IMR-90 (cell line): ENCODE results near the gene INO80D. TPM values are rescaled to one million over a fixed set of nuclear protein-coding genes. Genes with fewer than 3 reads are reported as not detected.

Experiments
- ATAC-seq: fragments of 200-7000 bp; cut with Tn5 transposase; 2 replicates; pipeline ENCODE4 v1.9.1; 2020; ENCODE audit warnings: low read depth, mild to moderate bottlenecking, moderate library complexity
- BruUV-seq: library from RNA; stranded (reverse); fragments of 400-500 nt; replicated peaks from 2 replicates; lab custom pipeline; 2021; lab: Mats Ljungman, UMichigan
- CTCF ChIA-PET: fragments of 300-600 bp; formaldehyde crosslinking; extraction: SDS; loops from one replicate; lab custom pipeline; 2021; ENCODE audit warnings: antibody characterized with exemption; lab: Yijun Ruan, JAX
- POLR2A ChIA-PET: fragments of 300-600 bp; sonication (Branson Sonifier 250); formaldehyde crosslinking; loops from one replicate; lab custom pipeline; 2022; ENCODE audit warnings: antibody characterized with exemption; ENCODE audit not compliant: unreplicated experiment; lab: Charles Lee
- DNase-seq: peaks from one replicate; pipeline ENCODE4 v3.0.0; 2013
- H2AFZ ChIP-seq: replicated peaks from 2 replicates; pipeline ENCODE3; 2013; ENCODE audit warnings: low read length, mild to moderate bottlenecking; ENCODE audit not compliant: poor library complexity
- H2AK5ac ChIP-seq: 2 replicates; pipeline ENCODE4 v1.6.1; 2013; ENCODE audit warnings: low read depth, low read length, inconsistent platforms
- H2AK9ac ChIP-seq: replicated peaks from 2 replicates; pipeline ENCODE3; 2013; ENCODE audit warnings: mild to moderate bottlenecking, low read depth, low read length, moderate library complexity; ENCODE audit not compliant: poor library complexity
- H2BK120ac ChIP-seq: 2 replicates; pipeline ENCODE4 v1.6.1; 2013; ENCODE audit warnings: low read depth, low read length, inconsistent platforms
- H2BK15ac ChIP-seq: 3 replicates; pipeline ENCODE4 v1.6.1; 2013; ENCODE audit warnings: low read depth, low read length, inconsistent platforms
- H2BK20ac ChIP-seq: 2 replicates; pipeline ENCODE4 v1.6.1; 2013; ENCODE audit warnings: low read depth, mild to moderate bottlenecking, inconsistent platforms, low read length, moderate library complexity
- H2BK5ac ChIP-seq: 2 replicates; pipeline ENCODE4 v1.6.1; 2013; ENCODE audit warnings: mild to moderate bottlenecking, low read depth, low read length, inconsistent platforms; ENCODE audit not compliant: poor library complexity, severe bottlenecking
- H3K14ac ChIP-seq: replicated peaks from 2 replicates; pipeline ENCODE4 v1.6.1; 2013; ENCODE audit warnings: low read depth, low read length, inconsistent platforms
- H3K18ac ChIP-seq: 2 replicates; pipeline ENCODE4 v1.6.1; 2013; ENCODE audit warnings: low read depth, low read length, control low read depth
- H3K23ac ChIP-seq: 2 replicates; pipeline ENCODE4 v1.6.1; 2013; ENCODE audit warnings: low read depth, low read length, inconsistent platforms
- H3K27ac ChIP-seq: 2 replicates; pipeline ENCODE4 v1.5.1; 2013; ENCODE audit warnings: mild to moderate bottlenecking, control low read depth, low read length; ENCODE audit not compliant: insufficient read depth
- H3K27me3 ChIP-seq: 2 replicates; pipeline ENCODE4 v1.6.1; 2013; ENCODE audit warnings: low read length; ENCODE audit not compliant: control insufficient read depth, insufficient read depth
- H3K36me3 ChIP-seq: 2 replicates; pipeline ENCODE4 v1.6.1; 2013; ENCODE audit warnings: low read length, mixed read lengths; ENCODE audit not compliant: control insufficient read depth, insufficient read depth
- H3K4ac ChIP-seq: 2 replicates; pipeline ENCODE4 v1.6.1; 2013; ENCODE audit warnings: low read depth, low read length, inconsistent platforms
- H3K4me1 ChIP-seq: 2 replicates; pipeline ENCODE4 v1.6.1; 2013; ENCODE audit warnings: low read length, mixed read lengths; ENCODE audit not compliant: control insufficient read depth, insufficient read depth
- H3K4me2 ChIP-seq: 2 replicates; pipeline ENCODE4 v1.6.1; 2013; ENCODE audit warnings: low read depth, mild to moderate bottlenecking, control low read depth, low read length, moderate library complexity
- H3K4me3 ChIP-seq: 2 replicates; pipeline ENCODE4 v1.5.1; 2013; ENCODE audit warnings: low read depth, mild to moderate bottlenecking, control low read depth, low read length, moderate library complexity; ENCODE audit not compliant: insufficient read depth
- H3K56ac ChIP-seq: 2 replicates; pipeline ENCODE4 v1.6.1; 2013; ENCODE audit warnings: low read length, inconsistent platforms; ENCODE audit not compliant: insufficient read depth; ENCODE audit errors: extremely low read depth
- H3K79me1 ChIP-seq, 2 experiments: 2 replicates each; pipeline ENCODE4 v1.6.1; 2013; ENCODE audit warnings: low read length in 2 of 2, inconsistent platforms in 1 of 2, low read depth in 1 of 2
- H3K9ac ChIP-seq: 2 replicates; pipeline ENCODE4 v1.6.1; 2013; ENCODE audit warnings: low read depth, low read length, control low read depth
- H3K9me1 ChIP-seq: 2 replicates; pipeline ENCODE4 v1.6.1; 2013; ENCODE audit warnings: low read length, inconsistent platforms; ENCODE audit not compliant: insufficient read depth
- H3K9me3 ChIP-seq: 2 replicates; pipeline ENCODE4 v1.6.1; 2013; ENCODE audit warnings: low read length; ENCODE audit not compliant: control insufficient read depth, insufficient read depth
- H4K20me1 ChIP-seq: 2 replicates; pipeline ENCODE4 v1.6.1; 2013; ENCODE audit warnings: low read length, inconsistent platforms; ENCODE audit not compliant: insufficient read depth
- H4K5ac ChIP-seq: 2 replicates; pipeline ENCODE4 v1.6.1; 2013; ENCODE audit warnings: mild to moderate bottlenecking, low read depth, low read length, control low read depth
- H4K8ac ChIP-seq, 2 experiments: 2 replicates each; pipeline ENCODE4 v1.6.1; 2013; ENCODE audit warnings: low read depth in 2 of 2, low read length in 2 of 2, control low read depth in 1 of 2, inconsistent platforms in 1 of 2
- H4K91ac ChIP-seq: 2 replicates; pipeline ENCODE4 v1.6.1; 2013; ENCODE audit warnings: low read depth, low read length, inconsistent platforms; ENCODE audit not compliant: insufficient read depth
- POLR2A ChIP-seq: IDR thresholded peaks from 2 replicates; pipeline ENCODE4 v1.6.1; 2012; ENCODE audit warnings: mild to moderate bottlenecking, low read depth, low read length
- RFX5 ChIP-seq: IDR thresholded peaks from 2 replicates; pipeline ENCODE4 v1.8.0; 2012; ENCODE audit warnings: low read depth, mild to moderate bottlenecking, low read length, moderate library complexity
- WGBS, 2 experiments: methylation state at CpG; one replicate each; pipeline versions ENCODE4 v1.1.5 to v1.1.7; 2013; ENCODE audit warnings: missing lambda C conversion rate in 2 of 2; ENCODE audit not compliant: insufficient read length in 1 of 2; ENCODE audit errors: extremely low coverage in 2 of 2; 5-methylcytosine and 5-hydroxymethylcytosine counted together
- dilution Hi-C: fragments of 300-500 bp; cut with HindIII; formaldehyde crosslinking; loops from one replicate; pipeline ENCODE4 v1.14.3; 2018; ENCODE audit warnings: low sequenced_read_pairs; ENCODE audit not compliant: unreplicated experiment
- in situ Hi-C: fragments of 300-500 bp; cut with MboI; formaldehyde crosslinking; loops from 3 replicates; pipeline ENCODE4 v1.14.3; 2019; ENCODE audit warnings: low sequenced_read_pairs, inconsistent platforms, mixed read lengths
- intact Hi-C: fragments of 100-400 bp; cut with micrococcal nuclease; formaldehyde crosslinking; loops from 2 replicates; pipeline ENCODE4 v1.10.0; 2022
- polyA plus RNA-seq, 3 experiments: library from polyadenylated mRNA; depleted of rRNA; stranded (reverse); fragments of >200 nt; gene quantifications; 2 replicates each; pipeline ENCODE4 v1.2.3, GENCODE V29; 2012; ENCODE audit warnings: low replicate concordance in 1 of 3
- total RNA-seq: library from RNA; depleted of rRNA; stranded (reverse); fragments of >200 nt; gene quantifications from 2 replicates; pipeline ENCODE4 v1.2.3, GENCODE V29; 2012
- TF ChIP-seq, protein P1 (sequence below): fragments of 150-350 bp; IDR thresholded peaks from 2 replicates; pipeline ENCODE4 v1.6.1; 2016; ENCODE audit warnings: low read depth, mild to moderate bottlenecking, low read length, moderate library complexity, borderline replicate concordance

The INO80D gene
- total and polyA plus RNA-seq, 2 of the 4 experiments (the other 2 are of a cell fraction): 0.79 to 4.5 TPM

DNA sequence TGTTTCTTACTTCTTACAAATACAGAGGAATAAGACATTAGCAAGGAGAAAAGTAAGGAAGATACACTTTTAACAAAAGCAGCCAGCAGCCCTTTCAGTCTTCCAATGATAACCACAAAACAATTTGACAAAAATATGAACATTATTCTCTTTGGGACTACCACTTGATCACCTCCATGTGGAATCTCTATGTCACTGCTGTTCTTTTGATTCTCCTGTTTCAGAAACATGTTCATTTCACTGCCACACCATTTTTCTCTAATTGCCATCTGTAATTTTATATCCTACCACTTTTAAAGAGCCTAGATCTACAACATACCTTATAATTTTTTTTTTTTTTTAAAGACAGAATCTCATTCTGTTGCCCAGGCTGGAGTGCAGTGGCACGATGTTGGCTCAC is 10.9 kb downstream of the INO80D start:
- no TSS peak for BruUV-seq
- Histone ChIP-seq H4K20me1 (peaks cover 7% of the 10 kb centered on the region; the same call in 1 of the 2 replicates), H3K14ac (no peak overlapping the region), H3K27ac (no peak overlapping the region), H3K23ac (no peak overlapping the region), H3K18ac (no peak overlapping the region), H3K27me3 (no peaks in the 10 kb centered on the region), H3K9me3 (no peaks in the 10 kb centered on the region), H3K36me3 (0 out of 2 replicates have a peak, but pooled peaks cover 3% of the 10 kb centered on the region), H2AFZ (no peak overlapping the region), H2BK15ac (no peak overlapping the region), H3K4me3 (no peak overlapping the region), H2BK20ac (no peak overlapping the region), H3K79me1 (peaks cover 22 to 42% of the 10 kb centered on the region in 2 experiments), H3K4ac (no peak overlapping the region), H4K8ac (no peak overlapping the region), H4K91ac (no peak overlapping the region), H2BK5ac (no peak overlapping the region), H3K9me1 (peaks cover 12% of the 10 kb centered on the region; the same call in 1 of the 2 replicates), H2BK120ac (no peak overlapping the region), H3K9ac (no peak overlapping the region), H4K5ac (no peak overlapping the region), H3K4me2 (no peak overlapping the region), H2AK9ac (no peak overlapping the region), H3K4me1 (peaks cover 4% of the 10 kb centered on the region), H3K56ac (no peak overlapping the region), H2AK5ac (no peak overlapping the region)
- ATAC-seq (no peak), DNase-seq (no peak)
- in situ Hi-C loops: no loop called here
- CTCF ChIA-PET: interaction anchor here (0.5 kb wide), 1 partner anchor 10 kb away, joined by 3 read pairs; no protein-coding TSS in a partner anchor
- intact Hi-C loops: no loop called here
- WGBS, 2 experiments: 100% methylated on average over 1 of the region's 1 CpG; no CpG with 5 or more reads in 1 of the 2 experiments
- POLR2A ChIA-PET: no interaction called here
- dilution Hi-C loops: no loop called here
- TF ChIP-seq RFX5 (no peak), POLR2A (no peak)
- TF ChIP-seq, protein P1, sequence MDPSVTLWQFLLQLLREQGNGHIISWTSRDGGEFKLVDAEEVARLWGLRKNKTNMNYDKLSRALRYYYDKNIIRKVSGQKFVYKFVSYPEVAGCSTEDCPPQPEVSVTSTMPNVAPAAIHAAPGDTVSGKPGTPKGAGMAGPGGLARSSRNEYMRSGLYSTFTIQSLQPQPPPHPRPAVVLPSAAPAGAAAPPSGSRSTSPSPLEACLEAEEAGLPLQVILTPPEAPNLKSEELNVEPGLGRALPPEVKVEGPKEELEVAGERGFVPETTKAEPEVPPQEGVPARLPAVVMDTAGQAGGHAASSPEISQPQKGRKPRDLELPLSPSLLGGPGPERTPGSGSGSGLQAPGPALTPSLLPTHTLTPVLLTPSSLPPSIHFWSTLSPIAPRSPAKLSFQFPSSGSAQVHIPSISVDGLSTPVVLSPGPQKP: no peak
